Panc1 (cell line): Measurements from ENCODE around the gene EPHA7. TPM values are rescaled to one million over a fixed set of nuclear protein-coding genes. Genes with fewer than 3 reads are reported as not detected.

Experiments
- ATAC-seq: fragments of 200-7000 bp; cut with Tn5 transposase; 2 replicates; pipeline ENCODE4 v1.9.1; 2020; ENCODE audit warnings: mild to moderate bottlenecking, moderate library complexity
- BruUV-seq: library from RNA; stranded (reverse); fragments of 400-500 nt; replicated peaks from 2 replicates; lab custom pipeline; 2021; lab: Mats Ljungman, UMichigan
- CTCF ChIA-PET: fragments of 300-600 bp; sonication (Branson Sonifier 250); formaldehyde crosslinking; loops from one replicate; lab custom pipeline; 2022; ENCODE audit warnings: antibody characterized with exemption; lab: Charles Lee
- POLR2A ChIA-PET: fragments of 300-600 bp; sonication (Branson Sonifier 250); formaldehyde crosslinking; loops from one replicate; lab custom pipeline; 2022; ENCODE audit warnings: antibody characterized with exemption; lab: Charles Lee
- DNase-seq: peaks from one replicate; pipeline ENCODE4 v3.0.0-alpha.2; 2010; ENCODE audit warnings: low read depth, low spot score
- H3K27ac ChIP-seq: 2 replicates; pipeline ENCODE4 v1.5.1; 2011; ENCODE audit warnings: mild to moderate bottlenecking, low read length, inconsistent platforms
- H3K27me3 ChIP-seq: fragments of 200-500 bp; sonication (Bioruptor generic); 2 replicates; pipeline ENCODE4 v1.6.0; 2014; ENCODE audit warnings: low read length, inconsistent platforms; ENCODE audit not compliant: control insufficient read depth, insufficient read depth
- H3K36me3 ChIP-seq: fragments of 200-500 bp; sonication (Bioruptor generic); 2 replicates; pipeline ENCODE4 v1.5.1; 2014; ENCODE audit warnings: inconsistent platforms, mild to moderate bottlenecking, low read length, moderate library complexity; ENCODE audit not compliant: control insufficient read depth, insufficient read depth
- H3K4me1 ChIP-seq: 2 replicates; pipeline ENCODE4 v1.5.1; 2011; ENCODE audit warnings: inconsistent platforms, mild to moderate bottlenecking, low read length, moderate library complexity; ENCODE audit not compliant: control insufficient read depth, insufficient read depth
- H3K4me3 ChIP-seq, 2 experiments: 2 replicates each; pipeline ENCODE4 v1.5.1; 2011 to 2012; ENCODE audit warnings: low read depth in 2 of 2, low read length in 2 of 2, mild to moderate bottlenecking in 2 of 2, inconsistent platforms in 1 of 2, moderate library complexity in 1 of 2
- H3K9me3 ChIP-seq: fragments of 200-500 bp; sonication (Bioruptor generic); 2 replicates; pipeline ENCODE4 v1.5.1; 2014; ENCODE audit warnings: low read depth, mild to moderate bottlenecking, inconsistent platforms, low read length, moderate library complexity; ENCODE audit not compliant: control insufficient read depth, insufficient read depth
- CTCF ChIP-seq: fragments of 450-650 bp; IDR thresholded peaks from 2 replicates; pipeline ENCODE4 v1.5.1; 2017; ENCODE audit warnings: mild to moderate bottlenecking
- POLR2AphosphoS5 ChIP-seq: IDR thresholded peaks from 2 replicates; pipeline ENCODE4 v1.6.1; 2012; ENCODE audit warnings: mild to moderate bottlenecking, low read depth, low read length, moderate library complexity
- REST ChIP-seq, 2 experiments: IDR thresholded peaks; 2 replicates each; pipeline ENCODE4 v1.6.1; 2011 to 2012; ENCODE audit warnings: low read depth in 2 of 2, control low read depth in 1 of 2, low read length in 1 of 2, mild to moderate bottlenecking in 1 of 2, moderate library complexity in 1 of 2; ENCODE audit not compliant: insufficient read depth in 1 of 2
- SIN3A ChIP-seq: IDR thresholded peaks from 2 replicates; pipeline ENCODE4 v1.6.1; 2012; ENCODE audit warnings: low read depth, mild to moderate bottlenecking, low read length, moderate library complexity, borderline replicate concordance; ENCODE audit not compliant: insufficient read depth
- TCF7L2 ChIP-seq: IDR thresholded peaks from 2 replicates; pipeline ENCODE4 v1.6.1; 2011; ENCODE audit warnings: mild to moderate bottlenecking, low read depth, low read length, inconsistent platforms
- in situ Hi-C: cut with HindIII; loops from 2 replicates; pipeline ENCODE4 v1.10.0; 2016; ENCODE audit warnings: low sequenced_read_pairs, low pct_unique_long_range_greater_than_20kb
- intact Hi-C: fragments of 100-400 bp; cut with micrococcal nuclease; formaldehyde crosslinking; loops from one replicate; pipeline ENCODE4 v1.10.0; 2022; ENCODE audit not compliant: unreplicated experiment
- total RNA-seq: library from RNA; stranded (reverse); gene quantifications from one replicate; pipeline ENCODE4 v1.2.1, GENCODE V29; 2021; ENCODE audit not compliant: unreplicated experiment

EPHA7 gene
- total RNA-seq, 1 experiment from 2014 or later, result 8.6 TPM

- ChIA-PET POLR2A (no interaction called here), CTCF (no interaction called here)
- TF ChIP-seq CTCF (no peak), TCF7L2 (no peak), SIN3A (no peak), REST (IDR thresholded peaks at IDR 0.05; ENCODE audit: insufficient read depth in 1 of 2, low read depth in 2 of 2, low read length in 1 of 2) (no peak), POLR2AphosphoS5 (no peak)
- DNase-seq (no peak), ATAC-seq (no peak)
- in situ Hi-C loops, result no loop called here
- BruUV-seq, result no TSS peak
- Histone ChIP-seq H3K27ac (no peak overlapping the region), H3K27me3 (no peaks in the 10 kb centered on the region), H3K9me3 (no peaks in the 10 kb centered on the region), H3K4me1 (no peaks in the 10 kb centered on the region), H3K4me3 (no peak overlapping the region), H3K36me3 (no peaks in the 10 kb centered on the region)
- intact Hi-C loops, result no loop called here
Measured at GRCh38 chr6:93222071-93222851, 197.1 kb downstream of the EPHA7 start.

GRCh38 chr6:93219447-93219846 is 199.9 kb downstream of the EPHA7 start:
- no peak for ATAC-seq
- no peak overlapping the region for H3K4me3 ChIP-seq
- H3K27me3 ChIP-seq, result no peaks in the 10 kb centered on the region
- ChIA-PET POLR2A (no interaction called here), CTCF (no interaction called here)
- no peak for TF ChIP-seq TCF7L2
- no peak for TF ChIP-seq SIN3A
- no peak for TF ChIP-seq REST (IDR thresholded peaks at IDR 0.05; ENCODE audit: insufficient read depth in 1 of 2, low read depth in 2 of 2, low read length in 1 of 2)
- TF ChIP-seq POLR2AphosphoS5, result no peak
- no peak for TF ChIP-seq CTCF
- no peak for DNase-seq
- H3K27ac ChIP-seq, result no peak overlapping the region
- no peaks in the 10 kb centered on the region for H3K36me3 ChIP-seq
- no peaks in the 10 kb centered on the region for H3K4me1 ChIP-seq
- no TSS peak for BruUV-seq
- no peaks in the 10 kb centered on the region for H3K9me3 ChIP-seq
- in situ Hi-C loops (no loop called here), intact Hi-C loops (no loop called here)
